Neural crest cell (in vitro differentiated cells): ENCODE data around the gene TRAF3IP3. TPM values are rescaled to one million over a fixed set of nuclear protein-coding genes. Genes with fewer than 3 reads are reported as not detected.

Experiments used
- DNase-seq: peaks from one replicate; pipeline ENCODE4 v3.0.0; 2021; ENCODE audit warnings: low read depth, mixed read lengths, low spot score
- H3K27ac Mint-ChIP-seq: one replicate; pipeline ENCODE4 v1.8.0; 2021; ENCODE audit warnings: mild to moderate bottlenecking, mixed read lengths; ENCODE audit not compliant: unreplicated experiment
- H3K27me3 Mint-ChIP-seq: 2 replicates; pipeline ENCODE4 v1.8.0; 2021; ENCODE audit warnings: low read depth, mild to moderate bottlenecking, mixed read lengths
- H3K36me3 Mint-ChIP-seq: 2 replicates; pipeline ENCODE4 v1.8.0; 2021; ENCODE audit warnings: low read depth, mild to moderate bottlenecking, mixed read lengths
- H3K4me1 Mint-ChIP-seq: 2 replicates; pipeline ENCODE4 v1.8.0; 2021; ENCODE audit warnings: mixed read lengths
- H3K4me3 Mint-ChIP-seq: one replicate; pipeline ENCODE4 v1.8.0; 2021; ENCODE audit warnings: mild to moderate bottlenecking, mixed read lengths
- H3K9me3 Mint-ChIP-seq: 2 replicates; pipeline ENCODE4 v1.8.0; 2021; ENCODE audit warnings: mixed read lengths
- CTCF ChIP-seq: fragments of 200-600 bp; sonication (generic); conservative IDR thresholded peaks from 2 replicates; pipeline ENCODE4 v1.5.0; 2021; ENCODE audit warnings: antibody characterized with exemption, mild to moderate bottlenecking
- total RNA-seq: library from RNA; stranded (reverse); gene quantifications from 2 replicates; pipeline ENCODE4 v1.2.1, GENCODE V29; 2021

The TRAF3IP3 gene
- total RNA-seq, 1 donor from 2014 or later, result not detected

GRCh38 chr1:209772126-209772525, 16.3 kb downstream of the TRAF3IP3 start:
- Mint-ChIP-seq H3K27ac (no peak overlapping the region), H3K4me1 (peaks cover 9% of the 10 kb centered on the region), H3K36me3 (no peaks in the 10 kb centered on the region), H3K4me3 (no peak overlapping the region), H3K9me3 (no peaks in the 10 kb centered on the region), H3K27me3 (peaks cover 14% of the 10 kb centered on the region)
- DNase-seq, result no peak
- no peak for TF ChIP-seq CTCF

GRCh38 chr1:209774592-209774991, 18.7 kb downstream of the TRAF3IP3 start:
- H3K4me1 Mint-ChIP-seq, result no peaks in the 10 kb centered on the region
- H3K9me3 Mint-ChIP-seq, result no peaks in the 10 kb centered on the region
- no peak for DNase-seq
- TF ChIP-seq CTCF, result no peak
- H3K27ac Mint-ChIP-seq, result no peak overlapping the region
- H3K36me3 Mint-ChIP-seq, result no peaks in the 10 kb centered on the region
- H3K4me3 Mint-ChIP-seq, result no peak overlapping the region
- peaks cover 14% of the 10 kb centered on the region for H3K27me3 Mint-ChIP-seq

- TF ChIP-seq CTCF, result no peak
- Mint-ChIP-seq H3K27me3 (peaks cover 14% of the 10 kb centered on the region), H3K9me3 (no peaks in the 10 kb centered on the region), H3K4me3 (no peak overlapping the region), H3K27ac (no peak overlapping the region), H3K36me3 (no peaks in the 10 kb centered on the region), H3K4me1 (no peaks in the 10 kb centered on the region)
- DNase-seq, result no peak
Observed at GRCh38 chr1:209775678-209776077, 19.8 kb downstream of the TRAF3IP3 start.

- H3K27ac Mint-ChIP-seq, result no peak overlapping the region
- no peaks in the 10 kb centered on the region for H3K36me3 Mint-ChIP-seq
- no peaks in the 10 kb centered on the region for H3K4me1 Mint-ChIP-seq
- no peak overlapping the region for H3K4me3 Mint-ChIP-seq
- TF ChIP-seq CTCF, result no peak
- H3K27me3 Mint-ChIP-seq, result peaks cover 14% of the 10 kb centered on the region
- no peak for DNase-seq
- H3K9me3 Mint-ChIP-seq, result no peaks in the 10 kb centered on the region
Observed at GRCh38 chr1:209777587-209777986, 21.7 kb downstream of the TRAF3IP3 start.

GRCh38 chr1:209778102-209778501, 22.2 kb downstream of the TRAF3IP3 start:
- H3K9me3 Mint-ChIP-seq, result no peaks in the 10 kb centered on the region
- H3K4me3 Mint-ChIP-seq, result no peak overlapping the region
- H3K27ac Mint-ChIP-seq, result no peak overlapping the region
- H3K4me1 Mint-ChIP-seq, result no peaks in the 10 kb centered on the region
- peaks cover 14% of the 10 kb centered on the region for H3K27me3 Mint-ChIP-seq
- DNase-seq, result no peak
- no peak for TF ChIP-seq CTCF
- H3K36me3 Mint-ChIP-seq, result no peaks in the 10 kb centered on the region

GRCh38 chr1:209780268-209780667, 24.4 kb downstream of the TRAF3IP3 start:
- no peak overlapping the region for H3K27ac Mint-ChIP-seq
- peaks cover 11% of the 10 kb centered on the region for H3K27me3 Mint-ChIP-seq
- H3K4me3 Mint-ChIP-seq, result no peak overlapping the region
- no peak for TF ChIP-seq CTCF
- peaks cover 2% of the 10 kb centered on the region for H3K9me3 Mint-ChIP-seq
- peaks cover 4% of the 10 kb centered on the region for H3K36me3 Mint-ChIP-seq
- H3K4me1 Mint-ChIP-seq, result peaks cover 13% of the 10 kb centered on the region
- no peak for DNase-seq
